GM18867 (cell line): ENCODE data around the gene RALGAPA1.
A peak's percentile ranks its signal among the peaks of the same experiment; 100 is the strongest.

Experiments
- ATAC-seq: cut with Tn5 transposase; IDR thresholded peaks from one replicate; pipeline ENCODE4 v1.9.1; 2021; ENCODE audit warnings: mild to moderate bottlenecking, moderate library complexity; ENCODE audit not compliant: unreplicated experiment

Gene RALGAPA1

GRCh38 chr14:35551081-35551480 lies 258.0 kb downstream of the RALGAPA1 start:
- ATAC-seq: no peak

GRCh38 chr14:35549551-35549950 lies 259.5 kb downstream of the RALGAPA1 start:
- no peak for ATAC-seq

GRCh38 chr14:35543006-35543405 lies 266.1 kb downstream of the RALGAPA1 start:
- ATAC-seq: no peak

GRCh38 chr14:35539969-35540368 lies 269.1 kb downstream of the RALGAPA1 start:
- ATAC-seq: no peak

GRCh38 chr14:35535483-35536112 lies 273.5 kb downstream of the RALGAPA1 start:
- no peak for ATAC-seq

- ATAC-seq: peak; percentile 53
These were observed 274.1 kb downstream of the RALGAPA1 start for GRCh38 chr14:35534873-35535482.

- peak; percentile 8 for ATAC-seq
These were observed 274.8 kb downstream of the RALGAPA1 start for GRCh38 chr14:35534208-35534872.

GRCh38 chr14:35533357-35534207 lies 275.5 kb downstream of the RALGAPA1 start, which contains the start of gene INSM2:
Gene INSM2, plus strand, starts transcription at chr14:35534164. Its CDS starts 89 bp downstream, at chr14:35534253.
- peak; percentile 86 for ATAC-seq

GRCh38 chr14:35532783-35533356 lies 276.2 kb downstream of the RALGAPA1 start:
- no peak for ATAC-seq

- no peak for ATAC-seq
These were observed 276.9 kb downstream of the RALGAPA1 start for GRCh38 chr14:35531960-35532747.

- no peak for ATAC-seq
These were observed 282.1 kb downstream of the RALGAPA1 start for GRCh38 chr14:35526962-35527361.

- no peak for ATAC-seq
These were observed 283.4 kb downstream of the RALGAPA1 start for GRCh38 chr14:35525695-35526094.

GRCh38 chr14:35519986-35520385 lies 289.1 kb downstream of the RALGAPA1 start:
- ATAC-seq: no peak

GRCh38 chr14:35515916-35516315 lies 293.2 kb downstream of the RALGAPA1 start:
- no peak for ATAC-seq

- no peak for ATAC-seq
These were observed 296.3 kb downstream of the RALGAPA1 start for GRCh38 chr14:35512765-35513164.

- ATAC-seq: no peak
These were observed 299.2 kb downstream of the RALGAPA1 start for GRCh38 chr14:35509846-35510245.

GRCh38 chr14:35506927-35507326 lies 302.2 kb downstream of the RALGAPA1 start:
- no peak for ATAC-seq

GRCh38 chr14:35506461-35506860 lies 302.6 kb downstream of the RALGAPA1 start:
- no peak for ATAC-seq

- no peak for ATAC-seq
These were observed 304.8 kb downstream of the RALGAPA1 start for GRCh38 chr14:35504260-35504659.

- ATAC-seq: no peak
These were observed 305.4 kb downstream of the RALGAPA1 start for GRCh38 chr14:35503646-35504045.
